Liver (tissue), 3 donors: Measurements from ENCODE around the gene RASD2.

Experiments
- CTCF ChIP-seq: fragments of 150-350 bp; IDR thresholded peaks from 2 replicates; pipeline ENCODE4 v1.5.1; 2017; ENCODE audit warnings: improper control_type of control experiment, low read depth, low read length; ENCODE audit not compliant: missing input control
- HNF4A ChIP-seq, 2 donors: conservative IDR thresholded peaks; 2 replicates each; pipeline ENCODE4 v1.6.1; 2016; ENCODE audit warnings: antibody characterized with exemption in 2 of 2, mild to moderate bottlenecking in 2 of 2
- REST ChIP-seq: IDR thresholded peaks from 2 replicates; pipeline ENCODE4 v1.6.1; 2016; ENCODE audit warnings: antibody characterized with exemption, mild to moderate bottlenecking
- RXRA ChIP-seq, 2 donors: IDR thresholded peaks; 2 replicates each; pipeline ENCODE4 v1.6.1; 2017 to 2018; ENCODE audit warnings: antibody characterized with exemption in 2 of 2, mild to moderate bottlenecking in 1 of 2
- ZBTB33 ChIP-seq: IDR thresholded peaks from 2 replicates; pipeline ENCODE4 v1.6.1; 2016; ENCODE audit warnings: antibody characterized with exemption
- TF ChIP-seq, protein P1 (sequence below): IDR thresholded peaks from 2 replicates; pipeline ENCODE4 v1.6.1; 2016; ENCODE audit warnings: antibody characterized with exemption
- donor health status: healthy.
- donor health status: healthy.

DNA sequence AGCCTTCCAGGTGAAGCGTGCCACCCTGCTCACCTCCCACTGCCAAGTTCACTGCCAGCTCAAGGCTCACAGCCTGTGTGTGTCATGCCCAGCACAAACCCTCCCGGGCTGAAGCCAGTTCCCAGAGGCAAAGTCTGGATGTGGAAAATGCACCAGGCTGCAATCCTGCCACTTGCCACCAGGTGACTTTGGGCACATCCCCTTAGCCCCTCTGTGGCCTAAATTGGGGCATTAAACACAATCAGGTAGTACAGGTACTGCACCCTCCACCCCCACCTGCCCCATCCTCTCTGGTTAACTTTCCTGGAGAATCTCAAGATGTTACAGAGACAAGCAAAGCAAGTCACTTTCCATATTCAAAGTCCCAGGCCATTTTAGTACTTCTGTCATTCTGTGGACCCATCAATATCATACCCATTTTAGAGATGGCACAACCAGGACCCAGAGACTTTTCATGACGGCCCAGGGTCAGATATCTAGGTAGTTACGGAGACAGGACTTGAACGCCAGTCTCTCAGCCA is 1.8 kb upstream of the RASD2 start:
- TF ChIP-seq ZBTB33, result no peak
- TF ChIP-seq CTCF, result peak; percentile 57
- peak; percentile 36 to 57 for TF ChIP-seq RXRA (IDR thresholded peaks at IDR 0.05)
- TF ChIP-seq, protein P1, sequence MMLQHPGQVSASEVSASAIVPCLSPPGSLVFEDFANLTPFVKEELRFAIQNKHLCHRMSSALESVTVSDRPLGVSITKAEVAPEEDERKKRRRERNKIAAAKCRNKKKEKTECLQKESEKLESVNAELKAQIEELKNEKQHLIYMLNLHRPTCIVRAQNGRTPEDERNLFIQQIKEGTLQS, result no peak
- peak; percentile 54 to 63 for TF ChIP-seq HNF4A (conservative IDR thresholded peaks at IDR 0.05)
- TF ChIP-seq REST, result no peak
